Inflammatory macrophage (primary cell): Measurements from ENCODE around the gene HMGN4.

Experiments used
- DNase-seq, 2 donors: peaks; one replicate each; pipeline ENCODE4 v3.0.0-alpha.2; 2020 to 2022

The HMGN4 gene

GRCh38 chr6:26578741-26579140, 40.6 kb downstream of the HMGN4 start:
- DNase-seq, result no peak

- DNase-seq, result no peak
These were observed 43.2 kb downstream of the HMGN4 start for GRCh38 chr6:26581164-26581915.

- no peak for DNase-seq
These were observed 50.8 kb downstream of the HMGN4 start for GRCh38 chr6:26588965-26589364.

GRCh38 chr6:26592649-26593048, 54.5 kb downstream of the HMGN4 start:
- no peak for DNase-seq

- peak in 1 of 2 donors; percentile 22 for DNase-seq
These were observed 55.3 kb downstream of the HMGN4 start for GRCh38 chr6:26593278-26594130.

- DNase-seq, result peak in 1 of 2 donors; percentile 61
These were observed 55.9 kb downstream of the HMGN4 start for GRCh38 chr6:26594131-26594498.

- DNase-seq, result peak in 1 of 2 donors; percentile 36
These were observed 56.8 kb downstream of the HMGN4 start for GRCh38 chr6:26594730-26595632.

GRCh38 chr6:26595669-26596269, 57.6 kb downstream of the HMGN4 start:
- peak; percentile 85 to 90 for DNase-seq
